SK-N-SH (cell line): ENCODE results near the gene SETD3. TPM values are rescaled to one million over a fixed set of nuclear protein-coding genes. Genes with fewer than 3 reads are reported as not detected.

Experiments used
- CTCF ChIA-PET: fragments of 300-600, 350-600 bp; formaldehyde crosslinking; extraction: SDS; loops from one replicate; lab custom pipeline; 2021; lab: Yijun Ruan, JAX
- POLR2A ChIA-PET: fragments of 350-600 bp; sonication (Branson Sonifier 250); formaldehyde crosslinking; extraction: SDS; loops from one replicate; lab custom pipeline; 2020; ENCODE audit warnings: antibody characterized with exemption, inconsistent platforms; lab: Yijun Ruan, JAX
- DNase-seq: peaks from one replicate; pipeline ENCODE4 v3.0.0; 2012
- H2AFZ ChIP-seq: fragments of 200-600 bp; sonication (generic); 2 replicates; pipeline ENCODE4 v1.8.1; 2016; ENCODE audit warnings: antibody characterized with exemption, mild to moderate bottlenecking, low read depth
- H3F3A ChIP-seq: fragments of 200-600 bp; sonication (generic); replicated peaks from 2 replicates; pipeline ENCODE3; 2016; ENCODE audit warnings: antibody characterized with exemption, mild to moderate bottlenecking; ENCODE audit not compliant: insufficient read depth
- H3K27ac ChIP-seq, 2 experiments: fragments of 200-500 bp in 1 of 2; fragments of 200-600 bp in 1 of 2; sonication (Bioruptor generic) in 1 of 2; sonication (generic), shearing (Covaris generic) in 1 of 2; 2 replicates each; pipeline versions ENCODE4 v1.5.1 to v1.6.1; 2014 to 2016; ENCODE audit warnings: low read depth in 2 of 2, inconsistent platforms in 1 of 2, low read length in 1 of 2, mild to moderate bottlenecking in 1 of 2, mixed read lengths in 1 of 2
- H3K27me3 ChIP-seq: fragments of 200-600 bp; sonication (generic), shearing (Covaris generic); 2 replicates; pipeline ENCODE4 v1.6.1; 2016; ENCODE audit warnings: mixed run types; ENCODE audit not compliant: insufficient read depth
- H3K36me3 ChIP-seq, 2 experiments: fragments of 200-500 bp in 1 of 2; fragments of 200-600 bp in 1 of 2; sonication (Bioruptor generic) in 1 of 2; sonication (generic) in 1 of 2; replicated peaks in 1 of 2; 2 replicates each; pipeline versions ENCODE3 to v1.5.1; 2014 to 2016; ENCODE audit warnings: low read length in 1 of 2, mild to moderate bottlenecking in 1 of 2; ENCODE audit not compliant: insufficient read depth in 2 of 2, control insufficient read depth in 1 of 2
- H3K4me1 ChIP-seq, 2 experiments: fragments of 200-500 bp in 1 of 2; fragments of 200-600 bp in 1 of 2; sonication (Bioruptor generic) in 1 of 2; sonication (generic), shearing (Covaris generic) in 1 of 2; 2 replicates each; pipeline versions ENCODE4 v1.5.1 to v1.6.1; 2014 to 2016; ENCODE audit warnings: low read depth in 1 of 2, low read length in 1 of 2, mixed run types in 1 of 2; ENCODE audit not compliant: insufficient read depth in 2 of 2, control insufficient read depth in 1 of 2
- H3K4me2 ChIP-seq: fragments of 200-600 bp; sonication (generic), shearing (Covaris generic); 2 replicates; pipeline ENCODE4 v1.6.1; 2017; ENCODE audit warnings: mixed run types
- H3K4me3 ChIP-seq, 2 experiments: fragments of 200-500 bp in 1 of 2; fragments of 200-600 bp in 1 of 2; sonication (Bioruptor generic) in 1 of 2; sonication (generic), shearing (Covaris generic) in 1 of 2; 2 replicates each; pipeline versions ENCODE4 v1.5.1 to v1.8.1; 2014 to 2016; ENCODE audit warnings: low read depth in 2 of 2, inconsistent platforms in 1 of 2, low read length in 1 of 2, mild to moderate bottlenecking in 1 of 2, mixed read lengths in 1 of 2, moderate library complexity in 1 of 2
- H3K79me2 ChIP-seq: fragments of 200-600 bp; sonication (generic); 2 replicates; pipeline ENCODE4 v1.8.1; 2017; ENCODE audit warnings: mild to moderate bottlenecking; ENCODE audit not compliant: insufficient read depth
- H3K9ac ChIP-seq: fragments of 200-600 bp; sonication (generic); 2 replicates; pipeline ENCODE4 v1.6.1; 2017; ENCODE audit warnings: mixed run types
- H3K9me2 ChIP-seq: fragments of 200-600 bp; sonication (generic); 2 replicates; pipeline ENCODE4 v1.6.1; 2017; ENCODE audit warnings: mixed run types
- H3K9me3 ChIP-seq: fragments of 200-600 bp; sonication (generic); 2 replicates; pipeline ENCODE4 v1.6.1; 2017; ENCODE audit warnings: mixed run types, mild to moderate bottlenecking, moderate library complexity
- H4K20me1 ChIP-seq: fragments of 200-600 bp; sonication (generic); 2 replicates; pipeline ENCODE4 v1.6.1; 2017; ENCODE audit warnings: mild to moderate bottlenecking, mixed run types; ENCODE audit not compliant: insufficient read depth
- EP300 ChIP-seq, 2 experiments: IDR thresholded peaks; 2 replicates each; pipeline versions ENCODE4 v1.4.0 to v1.6.1; 2012; ENCODE audit warnings: borderline replicate concordance in 1 of 2, low read depth in 1 of 2, low read length in 1 of 2
- FOXJ3 ChIP-seq: sonication (generic); formaldehyde crosslinking; IDR thresholded peaks from 2 replicates; pipeline ENCODE4 v1.5.1; 2020; ENCODE audit warnings: mild to moderate bottlenecking, missing genetic modification reagents
- FOXM1 ChIP-seq: IDR thresholded peaks from 2 replicates; pipeline ENCODE4 v1.4.0; 2012; ENCODE audit warnings: low read depth, mild to moderate bottlenecking
- GABPA ChIP-seq: IDR thresholded peaks from 2 replicates; pipeline ENCODE4 v1.4.0; 2012; ENCODE audit warnings: low read depth, mild to moderate bottlenecking
- MAX ChIP-seq: IDR thresholded peaks from 2 replicates; pipeline ENCODE4 v1.4.0; 2012; ENCODE audit warnings: low read depth
- MEF2A ChIP-seq: IDR thresholded peaks from 2 replicates; pipeline ENCODE4 v1.4.0; 2012; ENCODE audit warnings: low read depth, borderline replicate concordance
- POLR2AphosphoS5 ChIP-seq: IDR thresholded peaks from 2 replicates; pipeline ENCODE4 v1.6.1; 2012; ENCODE audit warnings: low read depth, low read length
- RCOR1 ChIP-seq: fragments of 150-350 bp; IDR thresholded peaks from 2 replicates; pipeline ENCODE4 v1.6.1; 2017; ENCODE audit warnings: antibody characterized with exemption, low read length
- REST ChIP-seq: IDR thresholded peaks from 2 replicates; pipeline ENCODE4 v1.6.1; 2012; ENCODE audit warnings: mild to moderate bottlenecking, low read depth, low read length, moderate library complexity
- SIN3A ChIP-seq: IDR thresholded peaks from 2 replicates; pipeline ENCODE4 v1.6.1; 2012; ENCODE audit warnings: low read depth, mild to moderate bottlenecking, low read length, moderate library complexity, borderline replicate concordance
- USF2 ChIP-seq: fragments of 150-350 bp; IDR thresholded peaks from 2 replicates; pipeline ENCODE4 v1.6.1; 2017; ENCODE audit warnings: antibody characterized with exemption, low read length, low read depth, borderline replicate concordance
- WGBS: methylation state at CpG from one replicate; pipeline ENCODE4 v1.1.6; 2017; ENCODE audit warnings: low lambda C conversion rate; 5-methylcytosine and 5-hydroxymethylcytosine counted together
- polyA plus RNA-seq, 3 experiments: library from polyadenylated mRNA; depleted of rRNA; stranded (reverse); fragments of >200 nt; gene quantifications; 2 replicates each; pipeline ENCODE4 v1.2.3, GENCODE V29; 2012

The SETD3 gene
- polyA plus RNA-seq, 1 of the 3 experiments (the other 2 are of a cell fraction), result 19.1 TPM

GRCh38 chr14:99401211-99401610 lies 79.4 kb downstream of the SETD3 start:
- Histone ChIP-seq H2AFZ (no peak overlapping the region), H3K4me3 (no peak overlapping the region), H4K20me1 (no peaks in the 10 kb centered on the region), H3K9ac (no peak overlapping the region), H3K27me3 (no peaks in the 10 kb centered on the region), H3K9me2 (no peaks in the 10 kb centered on the region), H3K27ac (no peak overlapping the region), H3K36me3 (peaks cover 38 to 57% of the 10 kb centered on the region in 2 experiments), H3K79me2 (no peaks in the 10 kb centered on the region), H3F3A (no peaks in the 10 kb centered on the region), H3K4me1 (no peaks in the 10 kb centered on the region), H3K9me3 (no peaks in the 10 kb centered on the region), H3K4me2 (no peak overlapping the region)
- no peak for TF ChIP-seq FOXJ3
- no peak for TF ChIP-seq RCOR1
- TF ChIP-seq MAX, result no peak
- ChIA-PET CTCF (interaction anchor here (1.1 to 4.1 kb wide), 4 partner anchors 8 to 81 kb away, joined by 3 to 36 read pairs (median 10); no protein-coding TSS in a partner anchor), POLR2A (no interaction called here)
- no peak for DNase-seq
- WGBS, result 96% methylated on average over 4 of the region's 4 CpGs

- Histone ChIP-seq H3K36me3 (peaks cover 36 to 41% of the 10 kb centered on the region in 2 experiments), H3K9me2 (no peaks in the 10 kb centered on the region), H3K4me1 (no peaks in the 10 kb centered on the region), H3K4me3 (no peak overlapping the region), H3K9ac (no peak overlapping the region), H3K9me3 (no peaks in the 10 kb centered on the region), H3F3A (no peaks in the 10 kb centered on the region), H4K20me1 (no peaks in the 10 kb centered on the region), H3K79me2 (no peaks in the 10 kb centered on the region), H3K27me3 (no peaks in the 10 kb centered on the region), H2AFZ (no peak overlapping the region), H3K27ac (no peak overlapping the region), H3K4me2 (no peak overlapping the region)
- POLR2A ChIA-PET, result no interaction called here
- TF ChIP-seq POLR2AphosphoS5 (no peak), RCOR1 (no peak), REST (no peak), FOXM1 (no peak), USF2 (no peak), GABPA (no peak), MEF2A (no peak), EP300 (IDR thresholded peaks at IDR 0.05; ENCODE audit: borderline replicate concordance in 1 of 2, low read depth in 1 of 2, low read length in 1 of 2) (no peak), SIN3A (no peak)
- no peak for DNase-seq
- 98% methylated on average over 2 of the region's 2 CpGs for WGBS
- CTCF ChIA-PET, result interaction anchor here (1.7 to 7.7 kb wide), 3 partner anchors 8 to 78 kb away, joined by 5 to 64 read pairs (median 9); no protein-coding TSS in a partner anchor
Observed at GRCh38 chr14:99397698-99398097, 83.0 kb downstream of the SETD3 start.
